Inflammatory macrophage treated with lipopolysaccharide for 4 hours (primary cell): ENCODE data around the gene HMGA1.
A peak's percentile ranks its signal among the peaks of the same experiment; 100 is the strongest.

ENCODE experiments used
- DNase-seq: peaks from one replicate; pipeline ENCODE4 v3.0.0-alpha.2; 2020

The HMGA1 gene, protein sequence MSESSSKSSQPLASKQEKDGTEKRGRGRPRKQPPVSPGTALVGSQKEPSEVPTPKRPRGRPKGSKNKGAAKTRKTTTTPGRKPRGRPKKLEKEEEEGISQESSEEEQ

DNA sequence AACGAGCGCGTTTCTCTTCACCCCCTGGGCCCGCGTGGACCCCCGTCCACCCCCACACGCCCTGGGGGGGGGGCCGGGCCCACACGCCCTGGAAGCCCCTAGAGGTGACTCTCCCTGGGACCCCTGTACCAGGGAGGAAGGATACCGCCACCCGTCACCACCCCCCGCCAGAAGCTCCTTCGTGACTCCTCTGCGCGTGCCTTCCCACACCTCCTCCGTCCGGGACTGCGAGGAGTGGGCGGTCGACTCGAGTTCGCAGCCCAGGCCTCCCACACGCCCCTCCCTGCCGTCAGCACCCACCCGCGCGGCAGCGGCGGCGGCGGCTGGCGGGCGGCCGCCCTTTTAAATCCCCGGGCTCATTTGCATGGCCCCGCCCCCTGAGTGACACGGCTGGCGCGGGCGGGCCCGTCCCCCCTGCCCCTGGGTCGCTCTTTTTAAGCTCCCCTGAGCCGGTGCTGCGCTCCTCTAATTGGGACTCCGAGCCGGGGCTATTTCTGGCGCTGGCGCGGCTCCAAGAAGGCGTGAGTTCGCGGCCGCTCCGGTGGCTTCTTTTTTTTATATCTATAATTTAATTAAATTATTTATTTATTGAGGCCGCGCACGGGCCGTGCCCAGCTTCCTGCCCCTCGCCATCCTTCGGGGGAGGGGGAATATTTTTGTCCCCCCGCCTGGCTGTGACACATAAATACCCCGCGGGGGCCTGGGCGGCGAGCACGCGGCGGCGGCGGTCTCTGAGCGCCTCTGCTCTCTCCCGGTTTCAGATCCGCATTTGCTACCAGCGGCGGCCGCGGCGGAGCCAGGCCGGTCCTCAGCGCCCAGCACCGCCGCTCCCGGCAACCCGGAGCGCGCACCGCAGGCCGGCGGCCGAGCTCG is at the start of gene HMGA1:
HMGA1 (plus strand) TSS at position 431 of the 873 bp plus-strand sequence. CDS start 3,908 bp downstream, outside the sequence.
- peak; percentile 86 for DNase-seq

DNA sequence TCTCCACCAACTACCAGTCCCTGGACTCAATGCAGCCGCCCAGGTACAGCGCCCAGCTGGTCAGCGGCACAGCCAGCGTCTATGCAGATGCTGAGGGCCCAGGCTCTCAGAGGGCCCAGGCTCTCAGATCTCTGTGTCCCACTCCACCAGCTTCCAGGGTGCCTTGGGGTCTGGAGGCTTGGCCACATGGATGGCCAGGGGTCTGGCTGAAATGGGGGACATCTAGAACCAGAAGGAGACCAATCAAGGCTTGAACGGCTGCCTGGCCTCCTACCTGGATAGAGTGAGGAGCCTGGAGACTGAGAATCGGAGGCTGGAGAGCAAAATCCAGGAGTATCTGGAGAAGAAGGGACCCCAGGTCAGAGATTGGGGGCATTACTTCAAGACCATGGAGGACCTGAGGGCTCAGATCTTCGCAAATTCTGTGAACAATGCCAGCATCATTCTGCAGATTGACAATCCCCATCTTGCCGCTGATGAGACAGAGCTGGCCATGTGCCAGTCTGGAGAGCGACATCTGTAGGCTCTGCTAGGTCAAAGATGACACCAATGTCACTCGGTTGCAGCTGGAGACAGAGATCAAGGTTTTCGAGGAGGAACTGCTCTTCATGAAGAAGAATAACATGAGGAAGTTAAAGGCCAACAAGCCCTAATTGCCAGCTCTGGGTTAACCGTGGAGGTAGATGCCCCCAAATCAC is 46.7 kb upstream of the HMGA1 start:
- DNase-seq, result peak; percentile 80

DNA sequence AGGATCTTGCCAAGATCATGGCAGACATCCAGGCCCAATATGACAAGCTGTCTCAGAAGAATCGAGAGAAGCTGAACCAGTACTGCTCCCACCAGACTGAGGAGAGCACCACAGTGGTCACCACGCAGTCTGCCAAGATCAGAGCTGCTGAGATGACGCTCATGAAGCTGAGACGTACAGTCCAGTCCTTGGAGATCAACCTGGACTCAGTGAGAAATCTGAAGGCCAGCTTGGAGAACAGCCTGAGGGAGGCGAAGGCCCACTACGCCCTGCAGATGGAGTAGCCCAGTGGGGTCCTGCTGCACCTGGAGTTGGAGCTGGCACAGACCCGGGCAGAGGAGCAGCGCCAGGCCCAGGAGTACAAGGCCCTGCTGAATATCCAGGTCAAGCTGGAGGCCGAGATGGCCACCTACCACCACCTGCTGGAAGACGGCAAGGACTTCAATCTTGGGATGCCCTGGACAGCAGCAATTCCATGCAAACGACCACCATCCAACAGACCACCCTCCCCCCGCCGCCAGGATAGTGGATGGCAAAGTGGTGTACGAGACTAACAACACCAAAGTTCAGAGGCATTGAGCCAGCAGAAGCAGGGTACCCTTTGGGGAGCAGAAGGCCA is 46.1 kb upstream of the HMGA1 start:
- no peak for DNase-seq

DNA sequence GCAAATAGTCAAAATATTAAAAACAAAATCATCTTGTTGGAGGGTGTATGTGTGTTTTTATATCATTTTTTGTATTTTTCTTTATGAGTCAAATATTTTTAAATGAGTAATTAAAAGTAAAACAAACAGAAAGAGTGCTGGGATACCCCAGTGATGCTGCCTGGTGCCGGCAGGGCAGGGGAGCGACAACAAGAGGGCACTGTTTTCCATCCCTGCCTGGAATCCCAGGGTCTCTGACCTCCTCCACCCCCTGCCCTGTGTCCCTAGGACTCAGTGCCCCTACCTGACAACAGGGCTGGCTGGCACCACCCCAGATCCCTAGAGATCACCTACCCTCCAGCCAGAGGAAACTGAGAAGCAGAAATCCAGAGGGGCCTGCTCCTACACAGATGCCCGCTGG is 41.9 kb upstream of the HMGA1 start:
- DNase-seq, result no peak

DNA sequence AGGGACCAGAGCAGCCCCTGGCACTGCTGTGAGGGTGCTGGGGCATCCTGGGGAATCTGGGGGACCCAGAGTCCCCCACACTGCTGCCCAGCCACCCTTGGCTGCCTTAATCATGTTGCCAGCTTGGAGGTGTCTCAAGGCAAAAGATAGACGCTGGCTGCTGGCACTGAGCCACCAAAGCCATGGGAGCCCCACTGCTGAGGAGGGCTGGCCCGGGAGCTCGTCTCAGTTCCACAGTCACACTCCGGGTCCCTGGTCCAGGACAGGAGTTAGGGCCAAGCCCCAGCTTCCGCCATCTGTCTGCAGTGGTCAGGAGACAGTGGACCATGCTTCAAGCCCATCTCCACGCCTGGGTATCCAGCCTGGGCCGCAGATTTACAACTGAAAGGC is 41.0 kb upstream of the HMGA1 start:
- no peak for DNase-seq

DNA sequence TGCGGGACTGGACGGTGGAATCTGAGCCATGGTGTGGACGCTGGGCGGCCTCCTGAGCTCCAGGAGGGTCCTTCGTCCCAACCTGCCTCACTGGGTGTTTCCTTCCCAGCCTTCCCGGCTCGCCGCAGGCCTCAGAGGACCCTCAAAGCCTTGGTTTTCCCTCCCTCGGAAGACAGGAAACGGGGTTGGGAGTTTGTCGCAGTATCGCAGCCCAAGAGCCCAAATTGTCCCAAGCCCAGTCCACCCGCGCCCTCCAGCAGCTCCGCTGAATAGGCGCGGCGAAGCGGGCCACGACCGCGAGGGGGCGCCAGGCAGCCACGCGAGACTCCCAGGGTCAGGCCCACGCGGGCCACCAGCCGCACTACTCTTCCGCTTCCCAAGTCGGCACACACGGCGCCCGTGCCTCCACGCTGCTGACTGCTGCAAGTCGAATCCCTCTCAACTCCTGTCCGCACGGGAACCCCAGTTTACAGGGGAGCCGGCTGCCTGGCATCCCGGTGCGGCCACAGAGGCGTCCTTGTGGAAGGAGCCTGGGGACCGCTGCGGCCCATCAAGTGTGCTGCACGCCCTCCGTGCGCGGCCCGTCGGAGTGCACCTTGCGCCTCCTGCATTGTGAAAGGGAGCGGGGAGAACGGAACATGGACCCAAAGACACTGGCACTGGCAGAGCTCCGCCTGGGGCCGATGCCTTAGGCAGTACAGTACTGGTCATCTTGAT is 40.4 kb upstream of the HMGA1 start:
- peak; percentile 84 for DNase-seq

DNA sequence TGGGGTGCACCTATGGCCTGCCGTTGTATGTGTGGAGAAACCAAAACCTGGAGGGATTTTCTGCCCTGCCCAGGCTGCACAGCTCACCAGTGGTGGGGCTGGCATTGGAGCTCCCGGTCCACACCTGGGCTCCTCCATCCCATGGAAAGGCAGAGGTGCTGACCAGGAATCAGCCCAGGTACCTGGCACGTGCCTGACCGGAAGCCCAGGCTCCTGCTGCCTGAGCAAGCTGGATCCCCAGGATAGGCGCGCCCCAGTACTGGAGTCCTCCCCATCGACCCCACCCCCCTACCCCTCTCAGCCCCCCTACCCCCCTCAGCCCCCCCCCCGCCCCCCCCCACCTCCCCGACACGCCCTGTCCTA is 39.9 kb upstream of the HMGA1 start:
- DNase-seq, result no peak

DNA sequence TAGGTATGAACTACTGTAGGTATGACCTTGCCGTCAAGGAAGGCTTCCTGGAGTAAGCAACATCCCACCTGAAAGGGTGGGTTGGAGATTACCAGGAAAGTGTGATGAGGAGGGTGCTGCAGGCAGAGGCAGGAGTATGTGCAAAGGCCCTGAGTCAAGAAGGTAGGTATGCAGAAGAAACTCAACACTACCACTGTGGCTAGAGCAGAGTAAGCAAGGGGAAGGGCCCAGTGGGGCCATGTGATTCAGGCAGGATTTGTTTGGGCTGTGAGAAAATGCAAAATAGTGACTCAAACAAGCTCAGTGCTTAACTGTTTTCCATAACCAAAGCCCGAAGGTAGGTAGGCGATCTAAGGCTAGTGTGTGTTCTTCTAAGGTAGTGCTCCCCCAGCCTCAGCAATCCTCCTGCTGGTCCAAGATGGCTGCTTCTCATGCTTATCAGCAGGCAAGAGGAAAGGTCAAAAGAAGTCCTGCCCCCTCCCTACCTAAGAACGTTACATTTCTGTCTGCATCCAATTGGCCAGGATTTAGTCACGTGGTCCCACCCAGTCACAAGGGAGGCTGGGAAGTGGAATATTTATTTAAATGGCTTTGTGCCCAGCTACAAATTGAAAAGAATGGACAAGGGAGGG is 36.2 kb upstream of the HMGA1 start:
- no peak for DNase-seq

DNA sequence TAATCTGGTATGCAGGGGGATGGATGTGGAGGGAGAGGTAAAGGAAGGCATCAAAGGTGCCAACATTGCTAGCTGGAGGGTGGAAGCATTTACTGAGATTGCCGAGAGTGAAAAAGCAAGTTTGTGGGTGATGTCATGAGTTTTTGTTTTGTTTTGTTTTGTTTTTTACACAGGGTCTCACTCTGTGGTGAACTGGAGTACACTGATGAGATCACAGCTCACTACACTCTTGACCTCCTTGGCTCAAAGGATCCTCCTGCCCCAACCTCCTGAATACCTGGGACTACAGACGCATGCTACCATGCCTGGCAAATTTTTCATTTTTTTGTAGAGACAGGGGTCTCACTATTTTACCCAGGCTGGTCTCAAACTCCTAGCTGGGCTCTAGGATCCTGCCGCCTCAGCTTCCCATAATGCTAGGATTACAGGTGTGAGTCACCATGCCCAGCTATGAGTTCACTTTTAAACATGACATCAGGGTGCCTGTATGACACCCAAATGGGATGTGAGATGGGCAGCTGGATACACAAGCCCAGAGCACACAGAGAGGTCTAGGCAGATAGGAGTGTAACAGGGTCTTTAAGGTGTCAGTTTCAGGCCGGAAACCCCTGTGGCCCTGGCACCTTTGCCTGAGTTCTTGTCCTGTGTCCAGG is 35.1 kb upstream of the HMGA1 start:
- no peak for DNase-seq

DNA sequence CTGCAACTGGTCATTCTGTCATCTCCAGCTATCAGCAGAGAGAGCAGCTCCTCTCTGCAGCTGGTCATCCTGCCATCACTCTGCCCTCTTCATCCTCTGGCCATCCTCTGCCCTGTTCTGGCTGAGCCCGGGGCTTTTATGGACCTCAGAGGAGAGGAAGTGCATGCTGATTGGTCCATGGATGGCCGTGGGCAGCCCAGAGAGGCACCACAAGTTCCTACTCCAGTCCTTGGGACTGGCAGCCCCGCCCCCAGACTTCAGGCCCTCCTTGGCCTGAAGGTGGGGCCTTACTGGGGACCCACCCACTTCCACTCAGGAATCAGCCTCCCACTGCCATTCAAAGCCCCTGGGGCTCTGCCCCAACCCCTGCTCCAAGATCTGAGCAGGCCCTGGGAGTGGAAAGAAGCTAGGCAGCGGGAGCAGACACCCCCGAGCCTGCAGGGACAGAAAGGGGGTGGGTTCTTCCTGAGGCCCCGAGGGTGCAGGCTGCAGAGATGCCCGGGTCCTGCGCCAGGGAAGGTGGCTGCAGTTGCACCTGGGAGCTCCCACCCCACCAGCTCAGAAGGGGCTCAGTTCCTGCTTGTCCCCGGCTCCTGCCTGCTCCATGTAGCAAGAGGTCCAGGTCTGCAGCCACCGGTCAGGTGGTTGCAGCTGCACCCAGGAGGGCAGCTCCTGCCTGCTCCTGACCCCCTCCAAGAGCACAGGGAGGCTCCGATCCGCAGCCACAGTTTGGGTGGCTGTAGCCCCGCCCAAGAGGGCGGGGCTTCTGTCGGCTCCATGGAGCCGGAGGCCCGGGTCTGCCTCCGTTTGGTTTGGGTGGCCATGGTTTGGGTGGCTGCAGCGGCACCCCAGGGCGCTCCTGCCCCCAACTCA is 34.1 kb upstream of the HMGA1 start:
- no peak for DNase-seq

DNA sequence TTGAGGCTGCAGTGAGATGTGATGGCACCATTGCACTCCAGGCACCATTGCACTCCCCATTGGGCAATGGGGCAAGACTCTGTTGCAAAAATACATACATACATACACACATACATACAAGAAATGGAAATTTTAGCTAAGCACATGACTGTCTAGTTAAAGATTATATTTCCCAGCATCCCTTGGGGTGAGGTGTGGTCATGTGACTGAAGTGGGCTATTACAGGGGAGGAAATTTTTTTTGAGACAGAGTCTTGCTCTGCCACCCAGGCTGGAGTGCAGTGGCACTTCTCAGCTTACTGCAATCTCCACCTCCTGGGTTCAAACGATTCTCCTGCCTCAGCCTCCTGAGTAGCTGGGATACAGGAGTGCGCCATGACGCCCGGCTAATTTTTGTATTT is 32.0 kb upstream of the HMGA1 start:
- DNase-seq, result no peak

DNA sequence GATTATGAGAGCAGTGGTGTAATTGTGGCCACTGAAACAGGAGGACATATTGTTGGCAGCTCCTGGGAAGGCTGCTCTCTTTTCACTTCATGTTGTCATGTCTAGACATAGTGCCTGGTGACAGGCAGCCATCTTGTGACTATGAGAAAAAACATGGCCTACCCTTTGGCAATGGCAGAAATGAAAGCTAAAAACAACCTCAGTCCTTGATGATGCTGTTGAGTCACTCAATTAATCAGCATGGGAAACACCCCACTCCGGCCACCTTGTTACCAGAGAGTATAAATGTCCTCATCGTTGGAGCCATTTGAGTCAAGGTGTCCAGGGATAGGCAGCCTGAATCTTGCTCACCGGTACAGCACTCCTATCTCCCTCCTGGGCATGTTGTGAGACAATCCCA is 31.2 kb upstream of the HMGA1 start:
- DNase-seq, result peak; percentile 79

DNA sequence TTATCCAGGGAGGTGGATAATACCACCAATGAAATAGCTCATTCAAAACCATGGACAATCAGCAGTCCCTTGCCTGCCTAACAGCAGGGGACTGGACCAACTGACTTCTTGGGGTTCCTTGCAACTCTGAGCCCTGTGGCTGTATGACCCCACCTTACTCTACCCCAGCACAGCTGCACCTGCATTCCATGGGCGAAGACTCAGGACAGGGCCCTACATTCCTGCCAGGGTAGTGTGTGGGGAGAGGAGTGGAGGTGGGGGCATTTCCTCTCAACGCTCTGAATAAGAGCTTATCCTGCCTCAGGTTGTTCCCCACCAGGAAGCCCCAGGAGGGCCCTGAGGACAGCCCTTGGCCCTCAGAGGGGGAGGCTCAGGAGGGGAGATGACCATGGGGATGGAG is 30.8 kb upstream of the HMGA1 start:
- no peak for DNase-seq

DNA sequence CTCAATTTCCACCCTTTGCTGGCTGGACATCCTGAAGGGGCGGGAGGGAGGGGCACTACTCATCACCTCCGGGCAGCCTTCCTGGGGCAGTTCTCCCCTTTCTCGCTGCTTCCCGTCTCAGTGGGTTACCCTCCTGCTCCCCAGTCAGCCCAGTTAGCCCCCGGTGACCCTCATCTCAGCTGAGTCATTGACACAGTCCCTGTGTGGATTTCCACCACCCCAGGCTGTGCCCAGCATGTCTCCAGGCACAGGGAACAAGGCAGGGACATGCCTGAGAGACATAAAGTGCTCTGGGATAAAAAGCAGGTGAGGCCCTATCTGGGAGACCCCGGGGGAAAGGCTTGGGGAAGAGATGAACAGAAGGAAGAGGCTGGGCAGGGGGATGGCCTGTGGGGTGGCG is 29.9 kb upstream of the HMGA1 start:
- no peak for DNase-seq

DNA sequence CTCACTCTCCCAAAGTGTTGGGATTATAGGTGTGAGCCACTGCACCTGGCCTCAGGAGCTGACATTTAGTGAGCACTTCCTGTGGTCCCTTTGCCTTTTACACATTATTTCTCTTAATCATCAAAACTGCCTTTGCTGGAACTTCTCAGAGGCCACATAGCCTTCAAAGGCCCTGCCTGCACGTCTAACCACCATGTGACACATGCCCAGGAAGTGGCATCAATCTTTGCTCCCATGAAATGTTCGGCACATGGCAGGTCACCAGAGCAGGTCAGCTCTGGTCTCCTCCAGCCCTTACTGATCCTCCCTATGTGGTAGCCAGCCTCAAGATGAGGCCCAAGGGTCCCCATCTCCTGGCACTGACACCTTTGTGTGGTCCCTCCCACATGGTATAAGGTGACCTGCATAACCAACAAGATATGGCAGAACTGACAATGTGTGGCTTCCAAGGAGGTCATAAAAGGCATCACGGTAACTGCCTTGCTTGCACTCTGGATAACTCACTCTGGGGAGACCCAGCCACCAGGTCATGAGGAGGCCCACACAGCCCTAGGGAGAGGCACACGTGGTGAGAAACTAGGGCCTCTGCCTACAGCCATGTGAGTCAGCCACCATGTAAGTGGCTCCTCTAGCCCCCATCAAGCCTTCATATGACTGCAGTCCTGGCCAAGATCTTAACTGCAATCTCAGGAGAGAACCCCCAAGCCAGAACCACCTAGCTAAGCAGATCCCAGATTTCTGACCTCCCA is 28.8 kb upstream of the HMGA1 start:
- DNase-seq, result peak; percentile 40

DNA sequence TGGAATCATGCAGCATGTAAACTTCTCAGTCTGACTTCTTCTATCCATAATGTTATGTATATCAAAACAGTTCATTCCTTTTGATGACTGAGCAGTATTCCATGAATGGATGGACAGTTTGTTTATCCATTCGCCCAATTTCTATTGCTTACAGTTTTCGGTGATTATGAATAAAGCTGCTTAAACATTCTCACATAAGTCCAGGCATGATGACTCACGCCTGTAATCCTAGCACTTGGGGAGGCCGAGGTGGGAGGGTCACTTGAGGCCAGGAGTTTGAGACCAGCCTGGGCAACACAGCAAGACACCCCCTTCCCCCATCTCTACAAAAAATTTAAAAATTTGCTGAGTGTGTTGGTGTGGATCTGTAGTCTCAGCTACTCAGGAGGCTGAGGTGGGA is 22.9 kb upstream of the HMGA1 start:
- no peak for DNase-seq

DNA sequence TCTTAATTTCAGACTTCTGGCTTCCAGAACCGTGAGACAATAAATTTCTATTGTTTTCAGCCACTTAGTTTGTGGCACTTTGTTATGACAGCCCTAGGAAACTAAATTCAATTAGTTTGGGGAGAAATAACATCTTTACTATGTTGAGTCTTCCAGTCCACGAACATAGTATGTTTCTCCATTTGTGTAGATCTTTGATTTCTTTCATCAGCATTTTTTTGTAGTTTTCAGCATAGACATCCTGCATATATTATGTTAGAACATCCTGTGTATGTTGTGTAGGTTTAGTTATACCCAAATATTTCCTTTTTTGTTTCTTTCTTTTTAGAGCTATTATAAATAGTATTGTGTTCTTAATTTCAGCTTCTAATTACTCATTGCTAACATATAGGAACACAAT is 18.0 kb upstream of the HMGA1 start:
- no peak for DNase-seq

DNA sequence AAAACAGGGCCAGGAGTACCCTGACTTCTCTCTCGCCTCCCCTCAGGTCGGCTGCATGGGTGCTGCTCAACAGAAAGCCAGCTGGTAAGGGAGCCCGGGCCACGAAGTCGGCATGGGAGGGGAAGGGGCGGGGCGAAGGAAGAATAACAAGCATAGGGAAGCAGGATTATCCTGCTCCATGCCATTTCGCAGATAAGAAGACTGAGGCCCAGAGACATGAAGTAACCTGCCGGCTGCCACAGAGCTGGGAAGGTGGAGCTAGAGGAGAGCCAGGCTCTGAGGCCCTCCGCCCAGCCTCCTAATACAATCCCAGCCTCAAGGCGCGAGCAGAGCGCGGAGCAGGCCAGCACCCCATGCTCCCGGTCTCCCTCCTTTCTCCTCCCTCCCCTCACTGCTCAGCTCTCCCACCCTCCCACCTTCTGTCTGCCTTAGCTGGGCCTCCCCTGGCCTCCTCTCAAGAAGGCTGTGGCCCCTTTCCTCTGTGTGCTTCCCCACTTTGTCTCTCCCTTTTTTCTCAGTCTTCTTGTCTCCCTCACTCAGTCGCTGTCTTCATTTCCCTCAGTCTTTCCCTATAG is 13.2 kb upstream of the HMGA1 start:
- no peak for DNase-seq

DNA sequence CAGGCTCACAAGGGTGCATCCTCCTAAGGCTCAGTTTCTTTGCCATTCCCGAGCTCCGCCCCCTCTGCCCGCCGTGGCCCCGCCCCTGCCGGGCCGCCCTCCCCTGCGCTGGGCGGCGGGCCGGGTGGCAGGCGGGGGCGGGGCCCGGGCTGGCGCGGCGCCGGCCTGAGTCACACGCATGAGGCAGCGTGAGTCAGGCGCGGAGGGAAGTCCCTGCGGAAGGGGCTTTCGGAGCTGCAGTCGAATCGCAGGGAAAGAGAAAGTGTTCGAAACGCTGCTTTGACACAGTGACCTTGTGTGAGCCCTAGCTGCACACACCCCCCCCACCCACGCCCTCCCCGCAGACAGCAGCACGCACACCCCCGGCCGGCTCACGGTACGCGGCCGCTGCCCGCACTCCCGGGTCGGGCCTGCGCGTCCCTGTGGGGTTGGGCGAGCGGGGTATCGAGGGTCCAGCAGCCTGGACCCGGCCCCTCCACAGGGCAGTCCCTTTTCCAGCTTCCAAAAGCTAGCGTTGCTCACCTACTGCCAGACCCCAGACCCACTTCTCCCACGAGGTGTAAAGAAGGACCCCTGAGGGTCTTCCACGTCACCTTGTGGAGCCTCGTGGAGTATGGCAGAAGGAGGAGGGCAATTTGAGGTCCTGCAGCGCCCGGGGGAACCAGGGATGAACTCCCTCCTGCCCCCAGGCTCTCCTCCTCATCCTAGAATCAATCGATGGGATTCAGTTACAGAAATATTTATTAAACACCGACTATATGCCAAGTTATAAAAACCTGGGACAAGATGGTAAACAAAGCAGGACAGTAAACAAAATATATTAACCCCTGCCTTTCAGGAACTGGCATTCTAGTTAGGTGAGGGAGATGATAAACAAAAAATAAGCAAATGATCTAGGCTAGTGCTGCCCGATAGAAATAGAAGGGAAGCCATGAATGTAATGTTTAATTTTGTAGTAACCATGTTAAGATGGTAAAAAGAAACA is 12.4 kb upstream of the HMGA1 start:
- DNase-seq, result peak; percentile 99
